T-helper 9 cell (primary cell): ENCODE data around the gene TMEM52B.

Source experiments
- DNase-seq: peaks from one replicate; pipeline ENCODE4 v3.0.0-alpha.2; 2020
- total RNA-seq, 2 donors: gene quantifications; one replicate each; lab custom pipeline; 2026; lab: John Stamatoyannopoulos, UW

The TMEM52B gene
- total RNA-seq = 0 to 0.24 reads per million in 2 donors

GRCh38 chr12:10178821-10179220, at the start of gene TMEM52B:
Gene TMEM52B (plus strand): TSS chr12:10179032. CDS start chr12:10179575, 543 bp downstream.
- no peak for DNase-seq

DNA sequence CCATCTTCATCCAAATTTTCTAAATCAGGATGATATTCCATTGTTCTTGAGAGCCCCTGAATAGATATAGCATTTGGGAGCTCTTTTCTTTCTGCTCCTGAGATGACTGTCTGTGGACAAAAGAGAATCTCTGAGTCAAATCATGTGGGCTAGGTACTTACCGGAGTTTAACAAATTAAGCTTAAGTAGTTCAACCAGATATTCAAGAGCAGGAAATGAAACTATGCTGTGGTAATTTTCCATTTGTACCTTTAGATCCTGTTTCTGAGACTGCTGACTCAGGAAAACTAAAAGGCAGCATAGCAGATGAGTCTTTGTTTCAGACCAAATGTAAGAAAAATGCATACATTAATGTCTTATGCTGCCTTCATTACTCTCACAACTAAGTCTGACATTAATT, 48.8 kb upstream of the TMEM52B start, which contains the start of gene CLEC7A:
CLEC7A (minus strand) TSS at position 158 of the 400 bp plus-strand sequence; CDS start at position 41, 117 bp downstream.
- DNase-seq = no peak

DNA sequence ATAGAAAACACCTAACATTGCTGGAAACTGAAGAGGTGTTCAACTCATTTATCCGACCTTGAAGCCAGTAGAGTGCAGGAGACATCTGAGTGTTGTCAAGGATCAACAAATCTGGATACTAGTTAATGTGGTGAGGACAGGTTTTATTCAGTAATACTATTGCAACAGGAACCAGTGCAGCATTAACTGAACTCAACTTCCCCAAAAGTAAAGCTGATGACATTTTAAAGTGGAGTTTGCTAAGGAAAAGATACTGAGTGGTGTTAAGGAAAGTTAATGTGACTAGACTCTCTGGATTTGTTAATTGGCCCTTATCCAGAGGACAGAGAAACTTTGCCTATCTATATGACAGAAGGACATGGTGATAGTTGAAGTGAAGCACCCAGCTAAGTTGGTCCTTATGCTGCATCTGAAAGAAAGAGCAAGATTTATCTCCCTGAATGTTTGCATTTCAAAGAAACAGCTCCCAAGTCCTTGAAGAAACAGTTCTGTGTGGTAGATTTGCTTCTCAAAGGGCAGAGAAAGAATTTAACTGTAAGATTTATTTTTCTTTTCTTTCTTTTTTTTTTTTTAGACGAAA, 47.6 kb upstream of the TMEM52B start:
- DNase-seq = no peak

DNA sequence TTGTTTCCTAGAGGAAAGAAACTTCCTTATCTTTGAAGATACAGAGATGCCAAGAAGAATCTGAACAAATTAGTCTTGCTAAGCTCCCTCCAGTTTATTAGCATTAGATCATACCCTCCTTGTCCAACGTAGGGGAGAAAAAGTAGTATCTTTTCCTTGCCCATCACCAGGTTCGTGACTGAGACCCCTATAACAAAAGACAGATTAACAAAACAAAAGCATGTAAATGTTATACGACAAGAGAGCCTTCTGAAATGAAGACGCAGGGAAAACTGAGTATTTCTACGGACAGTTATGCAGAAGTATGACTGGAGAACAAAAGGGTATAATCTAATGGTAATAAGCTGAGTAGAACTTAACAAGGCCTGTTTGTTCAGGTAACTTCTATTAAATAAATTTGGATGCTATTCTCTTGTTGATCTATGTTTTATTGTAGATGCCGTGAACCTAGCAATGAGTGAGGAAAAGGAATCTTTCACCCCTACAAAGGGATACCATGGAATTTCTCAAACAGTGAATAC, 45.9 kb upstream of the TMEM52B start:
- DNase-seq = no peak

GRCh38 chr12:10135126-10135525, 43.7 kb upstream of the TMEM52B start:
- DNase-seq = no peak

DNA sequence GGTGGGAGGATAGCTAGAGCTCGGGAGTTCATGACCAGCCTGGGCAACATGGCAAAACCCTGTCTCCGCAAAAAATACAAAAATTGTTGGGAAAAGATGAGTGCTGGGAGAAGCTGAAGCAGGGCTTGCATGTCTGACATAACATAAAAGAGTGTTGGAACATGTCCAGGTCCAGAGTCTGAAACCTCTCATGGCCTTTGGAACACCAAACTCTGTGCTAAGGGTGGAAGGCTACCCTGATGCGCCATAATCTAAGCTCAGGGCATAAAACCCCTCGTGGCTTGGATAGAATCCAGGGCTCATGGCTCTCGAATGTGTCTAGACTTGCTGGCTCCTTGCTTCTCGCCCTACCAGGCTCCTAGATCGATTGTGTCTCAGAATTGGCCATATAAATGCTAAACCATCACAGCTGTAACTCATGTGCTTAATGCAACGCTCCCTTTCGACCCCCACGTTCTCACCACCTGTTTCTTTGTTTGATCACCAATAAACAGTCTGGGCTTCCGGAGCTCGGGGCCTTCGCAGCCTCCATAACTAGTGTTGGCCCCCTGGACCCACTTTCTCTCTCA, 42.1 kb upstream of the TMEM52B start:
- no peak for DNase-seq

DNA sequence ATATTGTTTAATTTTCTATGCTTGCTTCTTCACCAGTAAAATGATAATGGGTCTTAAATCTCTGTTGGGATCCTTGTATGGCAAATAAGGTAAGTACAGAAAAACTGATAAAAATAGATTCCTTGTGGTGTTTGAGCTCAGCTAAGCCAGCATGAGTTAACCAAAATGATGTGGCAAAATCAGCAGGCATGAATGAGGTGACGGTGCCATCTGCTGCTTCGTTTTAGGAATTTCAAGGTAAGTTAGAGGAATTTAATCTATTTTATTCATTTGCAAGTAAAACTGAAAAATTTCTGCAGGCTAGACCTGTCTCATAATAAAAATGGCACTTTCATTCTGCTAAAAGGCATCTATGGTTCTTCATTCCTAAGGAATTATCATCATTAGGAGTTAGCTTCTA, 38.8 kb upstream of the TMEM52B start:
- peak; percentile 3 for DNase-seq

DNA sequence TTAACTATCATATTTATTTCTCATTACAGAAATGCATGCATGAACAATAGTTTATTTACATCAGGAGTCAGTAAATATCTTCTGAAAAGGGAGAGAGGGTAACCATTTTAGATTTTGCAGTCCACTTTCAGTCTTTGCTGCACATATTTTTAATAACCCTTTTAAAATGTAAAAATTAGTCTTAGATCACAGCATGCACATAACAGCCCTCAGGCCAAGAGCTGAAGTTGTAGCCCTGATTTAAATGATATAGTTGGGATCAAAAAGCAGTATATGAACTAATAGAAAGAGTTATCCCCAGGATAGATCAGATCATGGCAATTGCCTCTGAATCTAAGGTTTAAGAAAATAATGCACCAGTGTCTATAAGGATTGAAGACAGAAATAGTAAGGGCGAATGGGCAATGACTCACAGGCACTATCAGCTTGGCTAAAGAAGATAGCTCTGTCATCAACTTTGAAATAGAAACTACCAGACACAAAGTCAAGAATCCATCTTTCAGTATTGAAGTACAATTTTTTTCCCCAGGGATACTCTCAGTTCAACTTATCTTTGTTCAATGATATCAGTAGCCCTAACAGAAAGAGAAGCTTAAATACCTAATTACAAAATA, 35.7 kb upstream of the TMEM52B start:
- no peak for DNase-seq

GRCh38 chr12:10147714-10148403, 31.0 kb upstream of the TMEM52B start:
- DNase-seq = no peak

- no peak for DNase-seq
Measured at GRCh38 chr12:10151621-10152020, 27.2 kb upstream of the TMEM52B start.

DNA sequence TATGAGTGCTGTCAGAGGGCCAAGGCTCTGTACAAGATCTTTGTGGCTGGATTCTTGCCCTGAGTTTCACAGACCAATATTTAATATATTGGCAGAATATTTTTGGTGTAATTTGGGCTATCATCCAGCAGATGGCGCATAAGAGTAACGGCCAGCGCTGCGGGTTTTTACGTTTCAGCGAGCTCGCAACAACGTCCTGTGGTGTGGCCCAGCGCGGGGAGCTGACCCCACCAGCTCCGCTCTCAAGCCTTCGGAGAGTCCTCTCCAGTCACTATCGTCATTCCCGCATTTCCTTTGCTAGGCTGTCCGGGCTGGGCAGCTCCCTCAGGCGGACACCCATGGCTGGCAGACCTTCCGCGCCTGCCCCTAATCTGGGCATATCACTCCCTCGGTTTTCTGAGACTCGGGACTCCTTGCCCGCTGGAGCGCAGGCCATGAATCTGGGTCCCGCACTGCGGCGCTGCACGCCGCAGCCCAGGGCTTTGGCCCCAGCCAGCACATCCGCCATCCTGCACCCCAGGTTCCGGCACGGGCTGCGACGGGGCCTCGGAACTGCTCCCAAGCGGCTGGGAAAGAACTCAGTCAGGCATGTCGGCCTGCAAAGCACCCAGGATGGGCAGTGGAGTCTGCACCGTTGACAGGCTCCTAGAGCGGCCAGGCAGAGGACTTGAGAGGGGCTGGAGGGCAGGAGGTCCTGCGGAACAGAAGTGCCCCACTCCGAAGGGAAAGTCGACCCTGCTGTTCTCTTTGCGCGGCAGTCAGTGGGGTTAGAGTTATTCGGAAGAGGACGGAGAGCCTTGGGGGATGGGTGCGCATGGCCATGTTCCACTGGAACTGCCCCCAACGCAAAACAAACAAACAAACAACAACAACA, 25.3 kb upstream of the TMEM52B start:
- DNase-seq = peak; percentile 31

GRCh38 chr12:10154145-10154496, 24.7 kb upstream of the TMEM52B start:
- no peak for DNase-seq

- DNase-seq = no peak
Measured at GRCh38 chr12:10155966-10156365, 22.9 kb upstream of the TMEM52B start.

GRCh38 chr12:10158406-10158805, 20.4 kb upstream of the TMEM52B start:
- DNase-seq = no peak

DNA sequence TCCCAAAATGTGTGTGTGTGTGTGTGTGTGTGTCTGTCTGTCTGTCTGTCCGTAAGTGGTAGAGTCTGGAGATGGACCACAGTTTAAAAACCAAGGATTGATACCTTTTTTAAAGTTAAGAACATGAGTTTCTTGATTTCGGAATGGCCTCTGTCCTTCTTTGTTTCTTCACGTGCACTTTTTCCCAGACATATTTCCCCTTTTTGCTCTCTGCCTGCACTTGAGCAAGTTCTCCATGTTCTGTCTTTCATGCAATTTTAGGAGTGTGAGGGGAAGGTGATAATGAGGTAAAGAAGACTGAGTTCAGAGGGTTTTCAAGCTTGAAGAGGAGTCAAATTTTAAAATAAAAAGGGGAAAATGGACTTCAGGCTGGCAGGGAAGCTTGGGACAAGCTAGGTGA, 19.6 kb upstream of the TMEM52B start:
- DNase-seq = no peak

DNA sequence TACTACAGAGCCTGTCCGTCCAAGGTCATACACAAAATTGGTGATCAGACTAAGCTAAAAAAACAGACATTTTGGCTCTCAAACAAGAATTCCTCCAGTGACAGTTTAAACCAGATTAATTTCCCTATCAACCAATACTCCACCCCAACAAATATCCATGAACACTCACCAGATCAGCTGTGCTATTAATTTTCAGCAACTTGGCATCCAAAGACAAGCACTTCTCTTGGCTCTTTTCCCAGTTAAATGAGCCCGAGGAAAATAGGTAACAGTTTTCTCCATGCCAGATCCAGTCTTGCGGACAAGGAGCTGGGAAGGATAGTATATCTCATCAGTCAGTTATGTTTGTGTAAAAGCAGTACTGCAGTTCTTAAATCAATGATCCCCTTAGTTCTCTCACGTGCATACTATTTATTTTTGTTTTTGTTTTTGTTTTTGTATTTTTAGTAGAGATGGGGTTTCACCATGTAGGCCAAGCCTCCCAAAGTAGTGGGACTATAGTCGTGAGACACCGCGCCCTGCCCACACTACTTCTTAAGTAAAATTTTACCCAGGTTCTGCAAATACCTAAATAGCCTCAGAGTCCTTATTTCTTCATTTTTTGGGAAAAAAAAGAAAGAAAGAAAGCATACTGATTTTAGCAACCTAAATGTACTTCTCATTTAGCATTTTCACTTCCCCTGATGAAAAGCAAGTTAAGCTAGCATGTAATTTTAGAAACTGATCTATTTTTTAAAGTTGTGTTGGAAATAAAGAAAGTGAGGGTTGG, 18.0 kb upstream of the TMEM52B start:
- DNase-seq = no peak

DNA sequence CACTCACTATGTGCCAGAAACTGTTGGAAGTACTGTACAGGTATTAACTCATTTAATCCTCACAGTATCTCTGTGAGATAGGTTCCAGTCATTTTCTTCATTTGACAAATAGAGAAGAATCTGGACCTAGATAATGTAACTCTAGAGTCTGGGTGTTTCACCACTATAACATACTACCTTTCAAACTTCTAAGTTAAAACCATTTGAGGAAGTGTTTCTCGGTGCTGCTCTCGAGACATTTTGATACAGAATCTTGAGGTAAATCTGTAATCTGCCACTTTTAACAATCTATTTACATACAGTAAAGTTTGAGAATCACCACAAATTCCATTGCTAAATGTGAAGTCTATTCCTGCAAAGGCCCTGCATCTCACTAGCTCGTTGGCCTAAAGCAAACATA, 15.7 kb upstream of the TMEM52B start:
- no peak for DNase-seq

GRCh38 chr12:10165421-10165820, 13.4 kb upstream of the TMEM52B start:
- no peak for DNase-seq

DNA sequence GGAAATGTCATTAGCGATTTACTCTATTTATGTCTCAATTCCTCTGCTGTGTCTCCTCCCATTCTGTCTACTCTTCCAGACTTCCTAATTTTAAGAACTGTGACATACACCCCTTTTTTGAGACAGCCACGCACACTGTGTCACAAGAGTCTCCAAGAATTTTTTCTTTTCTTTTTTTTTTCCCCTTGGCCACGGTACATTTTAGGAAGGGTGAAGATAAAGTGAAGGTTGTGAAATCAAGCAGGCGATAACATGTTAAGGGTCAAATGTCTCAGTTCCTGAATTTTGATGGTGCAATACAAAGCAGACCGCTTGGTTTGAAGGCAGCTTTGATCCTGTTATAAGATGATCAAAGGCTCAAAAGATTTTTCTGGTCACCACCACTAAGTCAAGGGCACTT, 11.2 kb upstream of the TMEM52B start:
- no peak for DNase-seq

DNA sequence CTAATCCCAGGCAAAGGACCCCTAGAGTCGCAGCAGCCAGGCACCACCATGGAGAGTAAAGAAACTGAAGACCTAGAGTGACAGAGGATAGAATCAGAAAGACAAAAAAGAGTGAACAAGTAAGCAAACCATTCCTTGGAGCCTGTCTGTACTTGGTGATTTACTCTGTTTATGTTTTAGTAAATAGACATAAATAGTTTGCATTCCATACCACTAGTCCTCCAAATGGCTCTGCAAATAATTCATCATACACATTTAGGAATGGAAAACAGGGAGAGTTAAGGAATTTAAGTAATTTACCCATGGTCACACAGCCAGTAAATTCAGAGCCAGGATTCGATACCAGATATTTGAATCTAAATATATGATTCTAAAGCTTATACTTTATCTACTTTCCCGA, 9.7 kb upstream of the TMEM52B start:
- no peak for DNase-seq

DNA sequence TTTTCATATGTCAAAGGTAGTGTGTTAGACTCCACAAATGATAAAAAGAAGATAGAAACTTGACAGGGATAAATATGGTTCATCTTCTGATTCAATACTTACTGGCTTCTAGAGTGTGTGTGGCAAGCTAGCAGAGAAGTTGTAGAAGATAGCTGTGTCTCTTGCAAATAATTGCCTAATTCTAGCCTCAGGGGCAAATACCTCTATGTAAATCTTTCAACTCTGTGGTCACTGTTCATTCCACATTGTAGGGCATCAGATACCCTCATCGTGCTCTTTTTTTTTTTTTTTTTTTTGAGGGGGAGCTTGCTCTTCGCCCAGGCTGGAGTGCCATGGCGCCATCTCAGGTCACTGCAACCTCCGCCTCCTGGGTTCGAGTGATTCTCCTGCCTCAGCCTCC, 8.6 kb upstream of the TMEM52B start:
- DNase-seq = no peak
